DMS114 treated with DMSO at 0.1 percent for 48 hours (cell line): ENCODE results near the gene C6orf62.
"Not testable (repeated sequence)": the region's sequence is repeated elsewhere in the genome, so short reads cannot be mapped to it uniquely, and the experiment has no call there.

Experiments
- DNase-seq: peaks from one replicate; lab custom pipeline; 2025; ENCODE audit not compliant: unreplicated experiment; lab: John Stamatoyannopoulos, UW

The C6orf62 gene

DNA sequence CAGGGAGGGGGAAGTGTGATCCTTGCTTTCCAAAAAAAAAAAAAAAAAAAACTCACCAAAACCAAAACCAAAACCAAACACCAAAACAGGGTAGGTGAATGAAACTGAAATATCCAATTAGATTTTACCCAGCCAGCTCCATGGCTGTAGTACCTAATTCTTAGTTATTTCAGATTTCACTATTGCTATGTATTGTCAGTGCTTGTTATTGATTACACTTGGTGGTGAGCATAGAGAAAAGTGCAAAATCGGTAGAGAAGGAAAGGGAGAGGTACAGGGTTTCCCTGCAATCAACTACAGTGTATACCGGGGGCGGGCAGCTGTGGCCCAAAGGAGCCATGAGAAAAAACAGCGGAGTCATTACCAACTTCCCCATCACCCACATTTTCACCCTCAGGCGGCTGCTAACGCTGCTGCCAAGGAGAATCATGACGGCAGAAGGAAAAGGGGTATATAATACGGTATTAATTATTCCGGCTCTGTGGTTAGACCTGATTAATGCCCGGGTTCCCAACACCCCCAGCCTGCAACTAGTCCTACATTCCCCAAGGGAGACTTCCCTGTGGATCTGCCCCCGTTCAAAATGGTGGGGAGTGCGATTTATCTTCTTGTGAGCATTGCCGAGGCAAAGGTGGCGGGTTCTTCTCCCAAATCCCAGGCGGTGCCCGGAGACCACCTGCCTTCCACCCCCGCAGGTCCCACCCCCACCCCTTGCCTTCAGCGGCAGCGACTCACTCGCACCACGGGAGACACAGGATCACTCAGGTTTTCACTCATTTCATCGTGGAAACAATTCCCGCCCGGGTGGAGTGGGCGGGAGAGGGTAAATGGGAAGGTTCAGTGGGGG is at the start of gene C6orf62:
Gene C6orf62 (minus strand): TSS at position 30 of the 847 bp plus-strand sequence. CDS start 486 bp downstream, outside the sequence.
- DNase-seq = no peak

DNA sequence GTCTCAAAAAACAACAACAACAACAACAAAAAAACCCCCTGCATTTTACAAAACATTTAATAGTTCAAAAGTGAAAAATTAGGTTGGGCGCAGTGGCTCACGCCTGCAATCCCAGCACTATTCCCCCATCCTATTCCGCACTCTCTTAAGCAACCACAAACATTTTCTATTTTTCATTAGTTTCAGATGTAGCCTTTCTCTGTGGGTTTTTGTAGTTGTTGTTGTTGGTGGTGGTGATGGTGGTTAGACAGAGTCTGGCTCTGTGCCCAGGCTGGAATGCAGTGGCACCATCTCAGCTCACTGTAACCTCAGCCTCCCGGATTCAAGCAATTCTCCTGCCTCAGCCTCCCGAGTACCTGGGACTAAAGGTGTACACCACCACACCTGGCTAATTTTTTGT is 49.4 kb upstream of the C6orf62 start:
- no peak for DNase-seq

DNA sequence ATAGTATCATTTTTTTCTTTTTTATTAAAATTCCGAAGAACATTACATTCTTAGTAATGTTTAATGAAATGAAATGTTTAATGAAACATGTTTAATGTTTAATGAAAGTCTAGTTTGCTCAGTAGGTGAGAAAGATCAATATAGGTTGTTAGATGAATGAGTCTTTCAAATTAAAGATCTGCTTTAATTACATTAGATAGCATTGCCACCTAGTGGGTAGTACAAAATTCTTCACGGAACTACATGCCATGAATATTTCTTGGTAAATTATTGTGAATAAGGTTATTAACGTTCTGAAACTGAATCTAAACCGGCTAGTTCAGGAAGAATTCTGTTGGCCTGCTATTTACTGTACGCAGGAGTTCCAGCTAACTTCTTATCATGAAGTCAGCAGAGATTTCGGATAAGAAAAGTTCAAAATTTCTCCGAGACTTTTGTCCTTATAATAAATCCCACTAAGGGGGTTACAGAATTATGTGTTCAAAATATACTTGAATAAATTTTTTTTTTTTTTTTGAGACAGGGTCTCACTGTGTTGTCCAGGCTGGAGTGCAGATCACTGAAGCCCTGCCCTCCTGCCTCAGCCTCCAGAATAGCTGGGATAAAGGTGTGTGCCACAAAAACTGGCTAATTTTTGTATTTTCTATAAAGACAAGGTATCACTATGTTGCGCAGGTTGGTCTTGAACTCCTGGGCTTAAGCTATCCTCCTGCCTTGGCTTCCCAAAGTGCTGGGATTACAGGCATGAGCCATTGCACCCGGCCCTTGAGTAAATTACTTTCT is 47.9 kb upstream of the C6orf62 start:
- peak; percentile 46 for DNase-seq

DNA sequence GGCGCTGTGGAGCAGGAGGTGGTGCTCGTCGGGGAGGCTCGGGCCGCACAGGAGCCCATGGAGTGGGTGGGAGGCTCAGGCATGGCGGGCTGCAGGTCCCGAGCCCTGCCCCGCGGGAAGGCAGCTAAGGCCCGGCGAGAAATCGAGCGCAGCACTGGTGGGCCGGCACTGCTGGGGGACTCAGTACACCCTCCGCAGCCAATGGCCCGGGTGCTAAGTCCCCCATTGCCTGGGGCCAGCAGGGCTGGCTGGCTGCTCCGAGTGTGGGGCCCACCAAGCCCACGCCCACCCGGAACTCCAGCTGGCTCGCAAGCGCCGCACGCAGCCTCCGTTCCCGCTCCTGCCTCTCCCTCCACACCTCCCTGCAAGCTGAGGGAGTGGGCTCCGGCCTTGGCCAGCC is 47.0 kb upstream of the C6orf62 start:
- not testable (repeated sequence) for DNase-seq

DNA sequence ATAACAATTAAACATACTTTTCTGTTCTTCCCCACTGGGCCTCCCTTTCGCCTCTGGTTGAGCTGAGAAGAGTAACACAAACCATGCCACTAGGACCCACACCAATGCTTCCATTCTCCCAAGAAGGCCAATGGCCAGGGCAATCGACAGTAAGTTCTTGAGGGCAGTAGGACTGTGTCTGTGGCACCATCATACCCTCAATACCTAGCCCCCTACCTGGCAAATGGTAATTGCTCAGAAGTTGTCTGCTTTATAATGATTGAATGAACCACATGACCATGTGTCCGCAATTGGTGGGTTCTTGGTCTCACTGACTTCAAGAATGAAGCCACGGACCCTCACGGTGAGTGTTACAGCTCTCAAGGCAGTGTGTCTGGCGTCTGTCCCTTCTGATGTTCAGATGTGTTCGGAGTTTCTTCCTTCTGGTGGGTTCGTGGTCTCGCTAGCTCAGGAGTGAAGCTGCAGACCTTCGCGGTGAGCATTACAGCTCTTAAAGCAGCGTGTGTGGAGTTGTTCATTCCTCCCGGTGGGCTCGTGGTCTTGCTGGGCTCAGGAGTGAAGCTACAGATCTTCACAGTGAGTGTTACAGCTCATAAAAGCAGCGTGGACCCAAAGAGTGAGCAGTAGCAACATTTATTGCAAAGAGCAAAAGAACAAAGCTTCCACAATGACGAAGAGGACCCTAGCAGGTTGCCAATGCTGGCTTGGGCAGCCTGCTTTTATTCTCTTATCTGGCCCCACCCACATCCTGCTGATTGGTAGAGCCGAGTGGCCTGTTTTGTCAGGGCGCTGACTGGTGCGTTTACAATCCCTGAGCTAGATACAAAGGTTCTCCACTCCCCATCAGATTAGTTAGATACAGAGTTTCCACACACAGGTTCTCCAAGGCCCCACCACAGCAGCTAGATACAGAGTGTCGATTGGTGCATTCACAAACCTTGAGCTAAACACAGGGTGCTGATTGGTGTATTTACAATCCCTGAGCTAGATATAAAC is 46.2 kb upstream of the C6orf62 start:
- DNase-seq = not testable (repeated sequence)

DNA sequence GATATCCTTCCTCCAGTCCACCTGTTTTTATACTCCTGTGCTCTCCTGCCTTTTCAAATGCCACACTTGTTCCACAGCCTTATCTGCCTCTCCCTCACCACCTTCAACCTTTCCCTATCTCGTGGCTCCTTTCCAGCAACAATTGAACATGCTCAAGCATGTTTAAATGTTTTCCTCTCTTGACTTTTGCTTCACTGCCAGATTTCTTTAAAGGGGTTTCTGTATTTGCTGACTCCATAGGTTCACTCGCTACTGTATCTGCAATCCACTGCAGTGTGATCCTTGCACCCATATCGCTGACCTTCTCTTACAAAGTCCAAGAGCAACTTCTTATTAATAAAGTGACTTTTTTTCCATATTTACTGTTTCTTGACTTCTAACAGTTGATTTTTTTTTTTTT is 44.6 kb upstream of the C6orf62 start:
- DNase-seq = no peak

DNA sequence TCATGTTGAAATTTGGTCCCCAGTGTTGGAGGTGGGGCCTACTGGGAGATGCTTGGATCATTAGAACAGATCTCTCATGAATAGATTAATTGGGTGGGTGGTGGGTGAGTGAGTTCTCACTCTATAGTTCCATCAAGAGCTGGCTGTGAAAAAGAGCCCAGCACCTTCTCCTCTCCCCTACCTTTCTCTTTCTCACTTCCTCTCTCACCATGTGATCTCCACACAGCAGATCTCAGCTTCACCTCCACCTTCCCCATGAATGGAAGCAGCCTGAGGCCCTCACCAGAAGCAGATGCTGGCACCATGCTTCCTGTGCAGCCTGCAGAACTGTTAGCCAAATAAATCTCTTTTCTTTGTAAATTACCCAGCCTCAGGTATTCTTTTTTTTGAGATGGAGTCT is 42.9 kb upstream of the C6orf62 start:
- DNase-seq = no peak

DNA sequence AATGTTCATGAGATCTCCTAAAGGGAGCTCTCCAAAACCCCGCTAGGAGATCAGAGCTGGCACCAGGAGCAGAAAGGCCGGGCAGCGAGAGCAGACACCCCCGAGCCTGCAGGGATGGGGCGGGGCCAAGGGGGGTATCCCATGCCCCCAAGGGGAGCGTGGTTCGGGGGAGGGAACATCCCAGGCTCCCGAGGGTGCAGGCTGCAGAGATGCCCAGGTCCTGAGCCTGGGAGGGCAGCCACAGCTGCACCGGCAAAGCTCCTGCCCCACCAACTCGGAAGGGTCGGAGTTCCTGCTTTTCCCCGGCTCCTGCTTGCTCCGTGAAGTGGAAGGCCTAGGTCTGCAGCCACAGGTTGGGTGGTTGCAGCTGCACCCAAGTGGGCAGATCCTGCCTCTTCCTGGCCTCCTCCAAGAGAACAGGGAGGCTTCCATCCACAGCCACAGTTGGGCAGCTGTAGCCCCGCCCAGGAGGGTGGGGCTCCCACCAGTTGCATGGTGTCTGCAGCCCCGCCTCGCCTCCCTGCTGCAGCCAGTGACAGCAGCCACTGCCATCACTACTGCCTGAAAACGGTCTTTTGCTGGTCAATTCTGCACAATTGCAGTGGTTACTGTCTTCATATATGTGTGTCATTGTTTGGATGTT is 42.4 kb upstream of the C6orf62 start:
- DNase-seq = peak; percentile 38

DNA sequence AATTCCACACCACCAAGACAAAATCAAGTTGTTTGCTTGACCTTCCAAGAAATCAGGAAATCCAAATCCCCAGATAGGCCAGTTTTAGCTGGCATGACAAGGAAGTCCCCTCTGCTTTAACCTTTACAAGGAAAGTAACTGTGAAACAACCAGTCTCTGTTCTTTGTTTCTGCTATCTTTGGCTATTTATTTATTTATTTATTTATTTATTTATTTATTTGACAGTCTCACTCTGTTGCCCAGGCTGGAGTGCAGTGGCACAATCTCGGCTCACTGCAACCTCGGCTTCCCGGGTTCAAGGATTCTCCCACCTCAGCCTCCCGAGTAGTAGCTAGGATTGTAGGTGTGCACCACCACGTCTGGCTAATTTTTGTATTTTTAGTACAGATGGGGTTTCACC is 41.3 kb upstream of the C6orf62 start:
- DNase-seq = no peak

DNA sequence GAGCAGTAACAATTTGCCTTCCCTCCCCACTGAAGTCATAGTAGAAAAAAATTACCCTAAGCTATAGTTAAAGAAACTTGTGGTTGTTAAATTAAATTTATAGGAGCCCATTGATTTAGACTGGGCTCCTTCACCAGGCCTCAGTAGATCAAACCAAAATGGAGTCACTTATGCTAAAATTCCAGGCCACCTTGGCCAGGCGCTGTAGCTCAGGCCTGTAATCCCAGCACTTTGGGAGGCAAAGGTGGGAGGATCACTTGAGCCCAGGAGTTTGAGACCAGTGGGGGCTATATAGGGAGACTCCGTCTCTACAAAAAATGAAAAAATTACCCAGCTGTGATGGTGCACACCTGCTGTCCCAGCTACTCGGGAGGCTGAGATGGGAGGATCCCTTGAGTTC is 40.8 kb upstream of the C6orf62 start:
- no peak for DNase-seq

DNA sequence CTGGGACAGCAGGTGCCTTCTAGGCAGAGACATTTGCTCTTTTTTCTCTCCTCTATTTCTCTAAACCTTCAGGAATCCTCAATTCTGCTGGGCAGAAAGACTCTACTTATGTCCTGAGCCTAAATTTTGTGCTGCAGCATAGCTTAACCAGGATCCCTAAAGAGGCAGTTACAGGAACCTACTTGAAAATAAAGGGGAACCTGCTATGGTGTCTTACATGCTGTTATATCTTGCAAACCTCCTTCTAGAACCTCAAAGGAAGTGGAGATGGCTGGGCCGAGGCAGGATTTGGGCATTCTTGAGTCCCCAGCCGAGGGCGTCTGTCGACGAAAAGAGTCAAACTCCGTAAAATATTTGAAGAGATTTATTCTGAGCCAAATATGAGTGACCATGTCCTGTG is 38.7 kb upstream of the C6orf62 start:
- DNase-seq = no peak

DNA sequence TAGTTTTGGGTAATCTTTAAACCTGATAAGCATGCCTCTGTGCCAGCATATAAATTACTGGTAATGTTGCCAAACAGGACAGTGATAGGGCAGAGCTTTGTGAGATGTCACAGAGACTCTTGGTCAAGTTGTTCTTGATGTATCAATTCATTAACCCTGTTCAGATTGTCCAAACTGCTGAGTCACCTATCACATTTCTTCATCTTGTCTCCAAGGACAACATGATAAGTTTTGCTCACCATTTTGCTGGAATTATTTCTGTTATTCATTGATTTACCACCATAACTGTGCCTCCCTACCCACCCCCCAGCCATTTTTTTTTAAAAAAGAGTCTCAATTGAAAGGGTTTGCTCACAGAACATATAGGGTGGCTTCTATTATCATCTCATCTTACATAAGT is 36.3 kb upstream of the C6orf62 start:
- DNase-seq = no peak

DNA sequence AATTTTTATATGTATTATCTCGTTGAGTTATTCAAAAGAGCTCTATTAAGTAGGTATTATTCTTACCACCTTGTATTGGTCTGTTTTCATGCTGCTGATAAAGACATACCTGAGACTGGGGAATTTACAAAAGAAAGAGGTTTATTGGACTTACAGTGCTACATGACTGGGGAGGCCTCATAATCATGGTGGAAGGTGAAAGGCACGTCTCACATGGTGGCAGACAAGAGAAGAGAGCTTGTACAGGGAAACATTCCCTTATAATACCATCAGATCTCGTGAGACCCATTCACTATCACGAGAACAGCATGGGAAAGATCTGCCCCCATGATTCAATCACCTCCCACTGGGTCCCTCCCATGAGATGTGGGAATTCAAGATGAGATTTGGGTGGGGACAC is 35.4 kb upstream of the C6orf62 start:
- not testable (repeated sequence) for DNase-seq

DNA sequence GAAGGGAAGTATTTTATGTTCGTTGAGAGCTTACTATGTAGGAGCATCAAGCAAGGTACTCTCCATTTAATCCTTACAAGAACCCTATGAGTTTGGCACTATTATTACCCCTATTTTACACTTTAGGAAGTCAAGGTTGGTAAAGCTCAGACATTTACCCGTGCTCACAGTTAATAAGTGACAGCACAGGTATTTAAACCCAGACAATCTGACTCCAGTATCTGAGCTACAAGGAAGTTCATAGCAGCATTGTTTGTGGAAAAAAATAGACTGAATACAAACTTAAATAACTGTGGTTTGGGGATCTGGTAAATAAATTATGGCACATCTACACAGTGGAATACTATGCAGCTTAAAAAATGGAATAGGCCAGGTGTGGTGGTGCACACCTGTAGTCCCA is 34.6 kb upstream of the C6orf62 start:
- DNase-seq = no peak

DNA sequence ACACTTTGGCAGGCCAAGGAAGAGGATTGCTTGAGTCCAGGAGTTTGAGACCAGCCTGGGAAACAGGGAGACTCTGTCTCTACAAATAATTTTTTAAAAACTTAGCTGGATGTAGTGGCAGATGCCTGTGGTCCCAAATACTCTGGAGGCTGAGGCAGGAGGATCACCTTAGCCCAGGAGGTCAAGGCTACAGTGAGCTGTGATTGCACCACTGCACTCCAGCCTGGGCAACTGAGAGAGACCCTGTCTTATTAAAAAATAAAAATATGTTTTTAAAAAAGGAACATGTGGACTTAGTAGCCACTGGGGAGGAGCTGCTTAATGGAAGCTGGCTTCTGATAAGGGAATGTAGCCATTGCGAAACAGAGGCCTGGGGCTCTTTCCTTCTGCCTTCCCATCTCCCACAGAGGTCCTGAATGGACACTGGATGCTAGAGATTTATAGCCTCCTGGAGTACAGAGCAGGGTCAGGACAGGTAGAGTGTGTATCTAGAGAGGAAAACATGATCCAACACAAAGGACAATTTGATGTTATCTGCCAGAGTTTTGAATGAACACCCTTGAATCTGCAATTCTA is 34.1 kb upstream of the C6orf62 start:
- DNase-seq = no peak

DNA sequence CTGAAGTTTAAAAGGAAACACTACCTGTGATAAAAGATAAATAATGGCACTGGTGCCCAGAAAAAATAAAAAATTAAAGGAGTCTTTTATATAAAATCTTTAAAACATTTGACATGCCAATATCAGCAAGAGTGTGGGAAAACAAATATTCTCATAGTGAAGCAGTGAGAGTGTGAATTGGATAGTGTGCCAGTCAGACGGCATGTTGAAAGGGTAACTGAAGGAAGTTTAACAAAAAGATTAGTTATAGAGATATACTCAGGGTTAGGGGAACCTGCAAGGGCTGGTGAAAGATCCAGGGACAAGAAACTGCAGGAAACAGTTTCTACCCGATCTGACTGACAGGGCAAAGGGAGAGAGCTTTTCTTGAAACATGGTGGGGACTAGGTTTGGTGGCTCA is 33.5 kb upstream of the C6orf62 start:
- no peak for DNase-seq

DNA sequence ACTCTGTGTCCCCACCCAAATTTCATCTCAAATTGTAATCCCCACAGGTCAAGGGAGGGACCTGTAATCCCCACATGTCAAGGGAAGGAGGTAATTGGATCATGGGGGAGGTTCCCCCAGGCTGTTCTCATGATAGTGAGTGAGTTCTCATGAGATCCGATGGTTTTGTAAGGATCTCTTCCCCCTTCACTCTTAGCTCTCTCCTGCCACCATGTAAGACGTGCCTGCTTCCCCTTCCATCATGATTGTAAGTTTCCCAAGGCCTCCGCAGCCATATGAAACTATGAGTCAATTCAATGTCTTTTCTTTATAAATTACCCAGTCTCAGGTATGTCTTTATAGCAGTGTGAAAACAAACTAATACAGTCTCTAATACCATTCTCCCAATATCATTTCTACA is 31.9 kb upstream of the C6orf62 start:
- not testable (repeated sequence) for DNase-seq

DNA sequence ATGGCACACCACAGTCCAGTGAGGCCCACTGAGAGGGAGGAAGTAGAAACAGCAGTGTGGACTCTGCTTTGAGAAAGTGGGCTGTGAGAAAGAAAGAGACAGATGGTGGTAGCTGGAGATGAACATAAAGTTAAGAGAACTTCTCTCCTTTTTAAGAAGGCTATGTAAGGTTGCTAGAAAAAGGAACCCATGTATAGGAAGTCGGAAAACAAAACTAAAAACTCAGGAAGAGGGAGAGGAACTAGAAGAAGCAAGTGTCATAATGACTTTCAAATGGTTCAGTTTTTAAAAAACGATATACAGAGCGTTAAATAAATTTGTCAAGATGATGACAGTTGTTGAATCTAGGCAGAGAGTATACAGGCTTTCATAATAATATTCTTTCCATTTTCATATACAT is 30.3 kb upstream of the C6orf62 start:
- DNase-seq = no peak

DNA sequence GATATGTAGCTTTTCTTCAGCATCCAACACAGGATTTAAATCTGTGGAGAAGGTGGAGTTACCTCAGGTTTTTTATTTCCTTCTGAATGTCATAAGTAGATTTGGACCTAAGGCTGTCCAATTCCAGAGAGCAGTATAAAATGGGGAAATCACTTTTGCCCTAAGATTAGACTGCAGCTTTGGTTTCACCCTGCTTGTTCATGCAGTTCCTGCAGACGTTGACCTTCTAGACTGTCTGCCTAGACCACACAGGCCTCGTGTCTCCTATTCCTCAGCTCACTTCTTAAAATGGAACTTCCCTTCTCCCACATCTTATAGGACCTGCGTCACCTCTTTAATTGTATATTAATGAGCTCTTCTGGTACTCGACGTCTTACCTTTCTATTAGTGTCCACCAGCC is 26.0 kb upstream of the C6orf62 start:
- DNase-seq = no peak

DNA sequence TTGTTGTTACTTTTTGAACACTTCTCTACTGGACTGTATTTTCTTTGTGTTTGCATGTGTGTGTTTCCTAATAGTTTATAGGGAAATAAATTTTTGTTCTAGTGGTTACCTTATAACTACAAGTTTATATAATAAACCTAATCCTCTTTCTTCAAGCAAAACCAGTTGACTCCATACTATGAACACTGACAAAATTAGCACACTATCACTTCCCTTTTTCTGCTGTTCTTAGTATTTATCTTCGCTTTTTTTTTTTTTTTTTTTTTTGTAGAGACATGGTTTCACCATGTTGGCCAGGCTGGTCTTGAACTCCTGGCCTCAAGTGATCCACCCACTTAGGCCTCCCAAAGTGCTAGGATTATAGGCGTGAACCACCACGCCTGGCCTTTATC is 25.0 kb upstream of the C6orf62 start:
- no peak for DNase-seq
